ENCODE results near the gene KAT7.

Gene KAT7

DNA sequence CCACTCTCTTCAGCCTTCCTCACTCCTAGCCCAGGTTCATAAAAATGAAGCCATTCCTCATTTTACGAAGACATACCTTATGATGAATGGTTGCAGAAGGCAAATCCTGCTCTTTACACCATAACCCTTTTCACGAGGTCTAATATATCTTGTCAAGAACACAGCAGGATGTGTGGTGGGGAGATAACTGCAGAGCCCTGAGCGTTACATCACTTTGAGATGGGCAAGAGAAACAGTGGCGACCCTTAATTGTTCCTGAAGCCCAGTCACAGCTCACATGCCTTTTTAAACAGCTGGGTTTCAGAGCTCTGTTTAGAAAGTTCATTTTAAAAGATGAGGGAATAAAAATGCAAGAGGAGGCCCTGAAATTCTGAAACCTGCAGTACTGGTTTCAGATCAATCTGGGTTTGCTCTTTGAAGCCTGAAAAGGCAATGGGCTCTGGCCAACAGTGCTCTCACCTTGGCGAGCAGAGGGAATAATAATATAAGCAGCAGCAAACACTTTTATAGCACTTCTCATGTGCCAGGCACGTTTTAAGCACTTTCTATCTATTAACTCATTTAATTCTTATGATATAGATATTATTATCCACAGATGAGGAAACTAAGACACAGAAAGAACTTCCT is 27.4 kb upstream of the KAT7 start:
- DNase-seq: no peak

DNA sequence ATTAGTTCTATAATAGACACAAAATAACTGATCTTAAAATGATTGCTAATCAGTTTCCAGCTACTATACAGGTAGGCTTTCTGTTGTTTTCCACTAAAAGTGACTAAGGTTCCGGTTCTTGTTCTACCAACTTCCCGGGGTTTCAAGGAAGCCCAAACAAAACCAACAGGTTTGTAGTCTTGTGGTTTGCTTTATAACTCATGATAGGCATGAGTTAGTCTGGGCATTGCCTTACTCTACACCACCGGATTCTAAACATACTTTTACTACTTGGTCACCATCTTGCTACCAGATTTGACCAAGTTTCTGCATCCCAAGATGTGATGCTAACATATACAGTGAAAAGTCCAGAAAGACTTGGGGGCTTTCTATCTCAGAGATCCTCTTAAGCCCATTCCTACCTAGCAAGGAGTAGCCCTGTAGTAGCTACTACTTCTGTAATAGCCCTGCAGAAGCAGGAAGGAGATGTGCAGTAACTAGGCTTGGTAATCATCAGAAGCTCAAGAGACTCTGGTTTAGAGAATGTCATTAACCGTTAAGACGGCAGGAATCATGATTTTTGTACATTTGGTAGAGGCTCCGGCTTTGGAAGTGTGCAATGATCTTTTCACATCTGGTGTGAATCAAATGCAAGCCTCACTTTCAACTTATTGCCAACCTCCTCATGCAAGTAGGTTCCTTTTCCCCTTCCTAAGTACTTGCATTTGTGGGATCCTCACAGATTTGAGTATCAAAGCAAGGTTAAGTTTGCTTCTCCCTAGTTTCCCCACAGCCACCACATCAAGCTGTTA is 26.1 kb upstream of the KAT7 start:
- no peak for DNase-seq

DNA sequence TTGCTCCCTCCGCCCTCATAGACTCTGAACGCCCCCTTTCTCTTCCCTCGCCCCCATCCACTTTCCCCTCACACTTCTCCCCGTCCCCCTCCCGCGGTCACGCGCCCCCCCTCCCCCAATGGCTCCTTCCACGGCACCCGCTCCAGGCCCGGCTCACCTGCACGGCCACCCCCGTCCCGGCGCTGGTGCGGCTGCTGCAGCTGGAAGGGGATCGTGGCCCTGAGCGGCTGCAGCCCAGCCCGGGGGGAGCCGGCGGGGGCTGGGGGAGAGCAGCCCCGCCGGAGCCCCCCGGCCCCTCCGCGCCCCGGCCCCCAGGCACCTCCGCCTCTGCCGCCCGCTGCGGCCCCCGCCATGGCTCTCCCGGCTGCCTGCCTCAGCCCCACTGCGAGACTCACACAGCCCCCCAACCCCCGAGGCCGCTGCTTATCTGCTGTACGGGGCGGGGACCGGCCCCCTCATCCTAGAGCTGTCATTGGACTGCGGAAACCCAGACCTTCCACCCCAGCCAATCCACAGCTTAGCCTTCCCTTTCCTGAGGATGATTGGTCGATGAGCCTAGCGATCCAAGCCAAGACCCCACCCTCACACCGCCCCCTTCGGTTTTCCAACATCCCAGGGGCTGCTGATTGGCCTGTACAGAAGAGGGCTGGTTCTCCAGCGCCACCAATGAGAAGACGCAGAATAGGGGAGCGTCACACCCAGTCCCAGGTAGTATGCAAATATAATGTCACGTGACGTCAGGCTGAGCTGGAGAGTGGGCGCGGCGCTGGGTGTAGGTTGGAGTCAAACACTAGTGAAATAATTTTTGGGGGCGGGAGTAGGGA is 24.5 kb upstream of the KAT7 start, which contains the start of gene FAM117A:
Gene FAM117A, minus strand, starts transcription at position 397 of the 824 bp plus-strand sequence. Its CDS starts 44 bp downstream, at position 353.
- DNase-seq: peak; percentile 98

DNA sequence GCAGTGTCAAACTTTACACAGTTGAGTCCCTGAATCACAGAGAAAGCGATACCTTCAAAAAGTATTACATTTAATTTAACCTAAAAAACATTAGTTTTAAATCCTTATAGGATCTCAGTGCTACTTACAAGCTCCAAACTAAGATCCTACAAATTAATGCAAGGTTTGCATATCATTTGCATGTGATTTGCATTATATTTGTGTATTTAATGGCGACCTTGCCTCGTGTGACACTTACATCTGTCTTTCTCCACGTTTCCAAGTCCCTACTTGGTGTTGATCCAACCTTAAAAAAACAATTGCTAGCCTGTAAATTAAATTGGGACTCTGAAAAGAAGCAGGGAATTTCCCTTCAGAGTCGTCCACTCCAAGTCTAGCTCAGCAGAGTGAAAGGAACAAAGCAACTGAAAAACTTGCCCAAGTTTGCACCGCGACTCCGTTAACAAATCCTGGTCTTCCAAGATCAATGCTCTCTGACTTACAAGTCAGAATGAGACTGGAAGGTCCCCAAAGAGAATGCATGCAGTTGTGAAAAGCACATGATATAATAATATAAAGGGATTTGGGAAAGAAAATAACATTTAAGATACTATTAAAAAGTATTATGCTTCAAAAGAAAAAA is 23.8 kb upstream of the KAT7 start:
- DNase-seq: no peak

DNA sequence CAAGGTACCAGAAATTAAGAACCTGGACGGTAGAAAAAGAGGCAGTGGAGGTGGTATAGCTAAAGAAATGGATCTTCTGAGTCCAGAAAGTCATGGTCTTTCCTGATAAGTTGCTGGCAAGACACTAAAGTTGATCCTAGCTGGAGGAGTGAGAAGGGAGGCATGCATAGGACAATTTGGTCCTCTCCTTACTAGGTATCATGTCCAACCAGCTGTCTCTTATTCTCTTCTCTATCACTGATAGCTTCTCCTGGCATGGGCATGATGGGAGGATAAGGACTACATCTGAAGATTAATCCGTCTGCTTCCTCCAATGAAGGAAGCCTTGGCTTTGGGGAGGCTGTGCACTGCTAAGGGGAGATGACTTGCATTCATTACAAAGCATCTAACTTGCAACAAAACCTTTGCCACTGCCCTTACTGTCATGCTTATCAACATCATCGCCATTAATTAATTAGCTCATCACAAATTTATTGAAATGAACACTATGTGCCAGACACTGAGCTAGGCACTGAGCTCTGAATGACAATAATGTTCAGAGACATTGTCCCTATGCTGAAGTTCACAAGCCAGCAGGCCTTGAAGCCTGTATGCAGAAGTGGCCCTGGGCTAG is 21.5 kb upstream of the KAT7 start:
- no peak for DNase-seq

DNA sequence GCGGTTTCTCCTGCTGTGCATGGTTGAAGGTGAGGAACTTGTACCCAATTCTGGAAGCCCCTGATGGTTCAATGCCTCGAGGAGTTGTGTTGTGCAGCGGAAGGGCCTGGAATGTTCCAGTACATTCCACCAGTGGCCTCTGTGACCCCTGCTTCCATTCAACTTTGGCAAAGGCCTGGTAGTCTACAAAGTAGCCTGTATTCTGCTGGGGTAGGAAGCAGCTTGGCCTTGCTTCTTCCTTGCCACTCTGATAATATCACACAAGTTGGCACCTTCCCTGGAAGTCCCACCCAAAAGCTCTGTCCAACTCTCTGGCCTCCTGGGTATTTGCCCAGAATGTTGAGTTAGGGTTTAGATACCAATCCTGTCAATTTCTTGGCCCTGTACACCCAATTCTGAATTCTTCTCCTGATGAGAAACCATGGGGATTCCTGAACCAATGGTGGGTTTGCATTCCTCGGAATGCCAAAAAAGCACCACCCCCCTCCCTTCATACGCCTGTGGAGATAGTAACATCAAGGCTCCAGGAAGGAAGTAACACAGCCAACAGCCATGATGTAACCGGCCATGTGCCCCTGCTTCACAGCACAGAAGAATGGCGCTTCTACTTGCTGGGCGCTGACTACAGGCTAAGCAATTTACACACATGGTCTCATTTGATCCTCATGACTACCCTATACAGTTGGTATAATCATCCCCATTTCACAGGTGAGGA is 12.8 kb upstream of the KAT7 start:
- peak in 1 of 2 donors; percentile 35 for DNase-seq

DNA sequence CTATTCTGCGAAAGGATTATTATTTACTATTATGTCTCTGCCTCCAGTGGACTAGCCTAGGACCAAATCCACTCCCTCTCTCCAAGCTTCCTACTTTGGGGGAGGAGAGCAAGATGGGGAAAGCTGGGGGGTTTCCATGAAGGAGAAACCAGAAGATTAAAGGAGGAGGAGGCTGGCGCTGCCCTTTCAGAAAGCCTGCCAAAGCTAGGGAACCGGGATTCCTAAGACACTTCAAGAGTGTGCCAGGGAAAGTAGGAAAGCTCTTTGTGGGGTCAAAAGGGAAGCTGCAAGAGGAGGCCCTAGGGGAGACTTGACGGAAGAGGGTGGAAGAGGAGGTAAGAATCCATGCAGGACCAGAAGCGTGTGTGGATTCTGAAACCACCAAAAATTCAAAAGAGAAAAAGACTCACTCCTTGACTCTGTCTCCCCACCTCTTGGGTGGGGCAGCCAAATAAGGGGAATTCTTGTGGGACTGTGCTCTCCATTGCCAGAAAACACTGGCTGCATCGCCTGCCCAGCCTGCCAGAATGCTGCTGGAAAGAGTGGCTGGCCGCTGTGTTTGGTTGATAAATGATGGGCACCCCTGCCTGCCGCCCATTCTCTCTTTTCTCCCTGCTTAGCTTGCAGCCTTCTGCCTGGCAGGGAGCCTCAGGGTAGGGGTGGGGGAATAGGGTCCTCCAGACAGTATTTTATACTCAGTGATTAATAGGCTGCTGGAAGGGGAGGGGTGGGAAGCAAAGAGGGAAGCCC is 11.8 kb upstream of the KAT7 start:
- no peak for DNase-seq

DNA sequence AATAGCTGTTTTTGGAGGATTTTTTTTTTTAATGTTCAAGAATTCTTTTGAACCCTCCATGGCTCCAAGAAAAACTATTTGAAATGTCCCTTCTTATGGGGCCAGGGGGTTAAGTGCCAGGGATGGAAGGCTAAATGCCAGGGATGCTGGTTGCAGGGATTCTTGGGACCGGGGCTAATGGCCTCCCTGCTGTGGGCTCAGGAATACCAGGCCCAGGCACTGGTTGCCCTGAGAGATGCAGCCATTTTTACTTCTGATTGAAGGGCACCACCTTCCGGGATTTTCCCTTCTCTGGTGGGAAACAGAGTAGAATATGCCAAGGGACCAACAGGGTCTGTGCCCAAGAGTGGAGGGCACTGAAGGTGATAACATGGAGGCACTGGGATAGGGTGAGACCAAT is 10.9 kb upstream of the KAT7 start:
- no peak for DNase-seq

DNA sequence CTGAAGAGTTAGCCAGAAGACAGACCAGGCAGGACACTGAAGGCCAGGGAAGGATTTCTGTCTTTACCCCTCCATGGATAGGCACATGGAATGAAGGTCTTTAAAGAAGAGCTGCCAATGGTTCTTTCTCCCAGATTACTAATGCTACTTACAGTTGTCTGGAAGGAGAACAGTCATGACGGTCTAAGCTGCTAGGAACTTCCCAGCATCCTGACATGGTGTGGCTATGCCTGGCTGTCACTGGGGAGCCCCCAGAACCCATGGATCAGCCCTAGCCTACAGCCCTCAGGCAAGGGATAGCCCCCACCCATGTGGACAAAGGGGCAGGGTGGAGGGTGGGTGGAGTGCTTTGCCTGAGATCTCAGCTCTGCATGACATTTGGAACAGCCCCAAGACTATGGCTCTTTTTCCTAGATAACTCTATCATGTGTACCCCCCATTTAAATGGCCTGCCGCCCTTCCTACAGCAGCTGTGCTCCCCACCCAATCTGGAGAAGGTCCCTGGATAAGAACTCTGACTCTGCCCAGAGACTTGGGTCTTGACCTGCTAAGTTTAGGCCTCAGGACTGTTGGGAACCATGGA is 9.2 kb upstream of the KAT7 start:
- no peak for DNase-seq

DNA sequence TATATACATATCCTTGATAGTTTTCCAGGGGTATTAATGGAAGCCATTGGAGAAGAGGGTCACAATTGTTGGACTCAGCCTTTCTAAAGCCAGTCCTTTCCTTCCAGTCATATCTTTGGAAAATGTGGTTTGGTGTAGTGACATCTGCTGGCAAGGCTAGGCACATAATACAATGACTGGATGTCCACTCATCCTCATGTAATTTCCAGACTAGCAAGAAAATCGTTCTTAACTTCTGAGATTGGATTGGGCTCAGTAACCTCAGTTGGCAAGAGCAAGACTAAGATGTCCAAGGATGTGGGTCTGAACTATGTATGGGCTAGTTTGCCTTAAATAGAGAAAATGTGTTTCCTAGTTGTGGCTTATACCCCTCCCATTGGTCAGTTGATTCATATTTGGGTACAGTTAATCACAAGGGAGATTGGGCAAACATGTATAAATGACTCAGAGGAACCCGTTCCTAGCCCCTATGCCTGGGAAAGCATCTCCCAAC is 8.7 kb upstream of the KAT7 start:
- peak; percentile 57 to 68 for DNase-seq

DNA sequence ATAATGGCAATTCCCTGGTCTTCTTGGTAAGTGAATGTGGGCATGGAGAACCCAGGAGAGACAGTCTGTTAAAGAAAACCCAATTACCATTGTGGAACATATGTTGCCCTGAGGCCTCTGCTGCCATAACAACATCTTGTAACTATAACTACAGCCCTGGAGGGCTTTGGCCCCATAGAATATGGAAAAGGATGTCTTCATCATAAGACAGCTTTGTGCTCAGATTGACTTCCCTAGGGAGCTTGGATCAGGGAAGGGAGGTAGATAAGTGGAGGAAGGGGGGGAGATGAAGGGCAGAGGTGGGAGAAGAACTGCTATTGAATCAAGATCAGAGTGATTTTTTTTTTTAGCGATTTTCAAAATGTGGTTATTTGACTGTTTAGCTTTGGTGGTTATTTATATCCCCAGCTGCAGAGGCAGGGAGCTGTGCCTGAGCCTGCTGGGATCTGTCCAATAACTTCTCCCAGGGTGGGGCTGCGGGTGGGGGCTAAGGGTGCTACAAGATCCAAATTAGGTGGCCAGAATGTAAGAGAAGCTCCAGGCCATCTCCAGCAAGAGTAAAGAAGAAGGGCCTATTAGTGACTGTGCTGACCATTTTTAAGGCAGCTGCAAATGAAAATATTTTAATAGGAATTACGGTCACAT is 5.3 kb upstream of the KAT7 start:
- DNase-seq: no peak

DNA sequence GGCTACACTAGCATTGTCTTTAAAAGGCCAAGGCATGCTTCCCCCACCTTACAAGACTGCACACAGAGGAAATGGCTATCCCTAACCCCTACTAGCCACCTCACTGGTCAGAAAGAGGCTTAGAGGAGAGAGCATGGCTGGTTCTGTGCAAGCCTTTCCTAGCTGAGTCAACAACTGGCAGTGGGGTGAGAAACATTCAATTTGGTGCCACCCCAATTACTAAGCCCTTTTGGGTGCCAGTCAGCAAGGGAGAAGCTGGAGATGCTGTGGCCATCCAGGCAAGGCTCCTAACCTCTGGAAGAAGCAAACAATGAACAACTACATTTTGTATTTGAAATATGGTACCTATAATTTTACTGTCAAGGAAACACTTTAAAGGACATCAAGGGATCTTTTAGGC is 4.7 kb upstream of the KAT7 start:
- DNase-seq: no peak

DNA sequence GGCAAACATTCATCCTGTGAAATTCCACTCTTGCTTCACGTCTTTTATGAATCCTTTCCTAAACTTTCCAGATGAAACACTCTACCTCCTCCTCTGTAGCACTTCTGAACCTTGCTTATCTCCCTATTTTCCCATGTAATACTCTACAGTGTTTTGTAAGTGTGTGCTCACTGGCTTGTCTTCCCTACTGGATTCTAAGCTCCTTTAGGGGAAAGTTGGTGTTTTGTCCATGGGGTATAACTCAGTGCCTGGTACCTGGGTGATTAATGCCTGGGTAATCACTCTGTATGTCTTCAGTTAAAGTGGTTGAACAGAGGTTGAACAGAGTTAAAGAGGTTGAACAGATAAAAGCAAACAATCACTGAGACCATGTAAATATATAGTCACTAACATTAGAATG is 3.8 kb upstream of the KAT7 start:
- no peak for DNase-seq

DNA sequence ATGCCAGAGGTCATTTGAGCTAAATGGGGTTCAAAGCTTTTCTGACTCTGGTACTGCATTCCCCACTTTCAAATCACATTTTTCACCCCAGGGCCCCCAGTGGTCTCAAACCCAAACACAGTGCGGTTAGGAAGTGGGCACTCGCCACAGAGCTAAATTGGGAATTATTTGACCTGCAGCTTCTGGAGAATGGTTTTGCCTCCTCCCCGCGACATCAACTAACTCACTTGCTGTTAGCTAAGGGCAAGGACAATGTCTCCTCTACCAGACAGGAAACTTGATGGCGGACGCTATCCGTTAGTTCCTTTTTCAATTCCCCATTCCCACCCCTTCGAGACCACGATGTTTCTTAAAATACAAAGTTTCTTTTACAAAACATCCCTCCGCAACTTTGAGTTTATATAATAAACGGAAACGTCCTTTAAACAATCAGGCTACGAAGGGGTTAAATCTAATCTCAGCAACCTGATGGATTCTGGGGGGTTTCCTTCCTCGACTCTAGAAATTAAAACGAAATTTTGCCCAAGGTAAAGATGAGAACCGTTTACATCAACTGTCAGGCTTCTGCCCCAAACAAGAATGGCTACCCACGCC is 500 bp upstream of the KAT7 start:
- no peak for DNase-seq

DNA sequence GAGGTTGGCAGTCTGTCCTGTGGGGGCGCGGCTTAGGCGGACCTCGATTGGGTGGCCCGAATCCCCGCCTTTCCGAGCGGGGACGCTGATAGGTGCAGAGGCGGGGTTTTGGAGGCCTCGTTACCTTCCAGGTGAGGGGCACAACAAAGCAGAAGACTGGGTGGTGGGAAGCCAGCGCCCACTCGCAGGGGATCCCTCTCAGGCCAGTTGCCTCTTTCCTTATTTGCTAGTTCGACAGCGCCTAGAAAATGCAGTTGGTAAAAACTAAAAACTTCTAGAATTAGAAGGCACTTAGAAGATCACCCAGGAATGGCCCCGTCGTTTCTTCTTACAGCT is 730 bp downstream of the KAT7 start:
- no peak for DNase-seq

DNA sequence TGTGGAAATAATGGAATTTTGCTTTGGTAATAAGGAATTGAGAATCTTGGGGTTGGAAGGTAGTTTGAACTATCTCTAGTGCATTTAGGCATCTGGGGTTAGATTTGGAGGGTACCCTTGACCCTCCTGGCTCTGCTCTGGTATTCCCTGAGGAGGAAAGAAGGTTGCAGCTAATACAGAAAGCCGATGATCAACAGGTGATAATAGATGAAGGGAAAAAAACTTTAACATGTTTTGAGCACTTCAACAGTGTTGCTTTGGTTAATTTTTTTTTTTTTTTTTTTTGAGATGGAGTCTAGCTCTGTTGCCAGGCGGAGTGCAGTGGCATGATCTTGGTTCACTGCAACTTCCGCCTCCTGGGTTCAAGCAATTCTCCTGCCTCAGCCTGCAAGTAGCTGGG is 4.8 kb downstream of the KAT7 start:
- DNase-seq: no peak

DNA sequence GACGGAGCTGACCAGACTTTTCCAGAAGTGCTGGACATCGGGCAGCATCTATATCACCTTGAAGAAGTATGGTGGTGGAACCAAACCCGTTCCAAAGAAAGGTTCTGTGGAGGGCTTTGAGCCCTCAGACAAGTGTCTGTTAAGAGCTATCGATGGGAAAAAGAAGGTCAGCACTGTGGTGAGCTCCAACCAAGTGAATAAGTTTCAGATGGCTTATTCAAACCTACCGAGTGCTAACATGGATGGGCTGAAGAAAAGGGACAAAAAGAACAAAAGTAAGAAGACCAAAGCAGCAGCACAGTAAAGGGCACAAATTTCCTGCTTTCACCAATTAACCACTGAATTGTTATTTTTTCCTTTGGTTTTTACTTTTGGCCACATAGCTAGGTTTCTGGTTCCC is 6.9 kb downstream of the KAT7 start:
- DNase-seq: no peak

DNA sequence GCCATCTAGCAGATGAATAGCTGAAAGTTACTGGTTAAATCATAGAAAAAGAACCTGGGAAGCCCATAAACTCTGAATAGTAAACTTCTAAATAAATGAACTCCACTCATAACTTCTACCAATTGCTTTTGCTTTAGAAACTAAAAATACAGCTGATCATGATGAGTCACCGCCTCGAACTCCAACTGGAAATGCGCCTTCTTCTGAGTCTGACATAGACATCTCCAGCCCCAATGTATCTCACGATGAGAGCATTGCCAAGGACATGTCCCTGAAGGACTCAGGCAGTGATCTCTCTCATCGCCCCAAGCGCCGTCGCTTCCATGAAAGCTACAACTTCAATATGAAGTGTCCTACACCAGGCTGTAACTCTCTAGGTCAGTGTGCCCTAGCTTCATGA is 9.7 kb downstream of the KAT7 start:
- DNase-seq: no peak

DNA sequence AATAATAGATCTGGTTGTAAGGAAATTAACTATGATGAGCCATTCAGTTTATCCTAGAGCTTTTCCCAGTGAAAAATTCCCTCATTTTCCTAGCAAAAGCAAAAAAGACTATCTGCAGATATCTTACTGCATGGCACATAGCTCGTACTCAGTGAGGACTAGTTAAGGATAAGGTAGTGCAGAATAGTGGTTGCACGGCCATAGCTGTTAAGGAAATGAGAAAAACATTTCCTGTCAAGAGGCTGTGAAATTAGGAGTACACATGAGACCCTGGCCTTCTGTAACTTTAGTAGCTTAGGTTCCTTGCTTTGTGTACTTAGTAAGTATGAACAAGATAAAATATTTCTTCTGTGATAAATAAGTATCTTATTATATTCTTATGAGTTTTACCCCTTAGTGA is 10.3 kb downstream of the KAT7 start:
- DNase-seq: no peak

DNA sequence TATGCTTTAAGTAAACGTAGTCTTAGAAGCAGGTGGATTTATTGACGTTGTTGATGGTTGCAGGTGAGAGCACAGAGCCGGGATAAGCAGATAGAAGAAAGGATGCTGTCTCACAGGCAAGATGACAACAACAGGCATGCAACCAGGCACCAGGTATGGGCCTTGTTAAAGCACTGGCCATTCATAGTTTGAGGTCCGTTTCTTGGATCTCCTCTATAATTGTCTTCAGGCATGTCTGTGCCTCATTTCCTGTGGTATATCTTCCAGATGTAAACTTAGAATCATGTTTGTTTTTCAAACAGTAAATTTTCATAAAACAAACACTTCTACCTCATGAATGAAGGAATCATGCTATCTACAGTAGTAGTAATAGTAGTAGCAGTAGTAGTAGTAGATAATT is 20.6 kb downstream of the KAT7 start:
- DNase-seq: no peak

All from inflammatory macrophage (primary cell).